ENCODE measurements around the gene MAP3K3. TPM values are rescaled to one million over a fixed set of nuclear protein-coding genes. Genes with fewer than 3 reads are reported as not detected.

MAP3K3 gene
- total RNA-seq, 2 donors from 2014 or later = 44.0 to 72.0 TPM

GRCh38 chr17:63601439-63602371 is 20.5 kb upstream of the MAP3K3 start:
- Histone ChIP-seq H3K36me3 (peaks cover 0 to 7% of the 10 kb centered on the region in 2 donors), H3K4me1 (replicated peaks) (no peaks in the 10 kb centered on the region), H3K4me3 (peak overlapping the region; percentile 64 to 91), H3K27me3 (replicated peaks; ENCODE audit: insufficient read depth) (no peaks in the 10 kb centered on the region), H3K27ac (peak overlapping the region; percentile 75 to 83), H3K9me3 (no peaks in the 10 kb centered on the region)
- intact Hi-C loops (cut with DNase I) = no loop called here
- DNase-seq (ENCODE audit: low spot score) = no peak
- 51% methylated on average over 9 of the region's 9 CpGs for WGBS
- TF ChIP-seq POLR2AphosphoS5 (IDR thresholded peaks at IDR 0.05) = no peak
- no peak for TF ChIP-seq CTCF (IDR thresholded peaks at IDR 0.05)
- no peak for TF ChIP-seq POLR2A (IDR thresholded peaks at IDR 0.05)

GRCh38 chr17:63609816-63610573 is 12.2 kb upstream of the MAP3K3 start:
- no peak overlapping the region for H3K4me3 ChIP-seq
- no peaks in the 10 kb centered on the region for H3K27me3 ChIP-seq (replicated peaks; ENCODE audit: insufficient read depth)
- H3K9me3 ChIP-seq = no peaks in the 10 kb centered on the region
- H3K27ac ChIP-seq = no peak overlapping the region
- 79% methylated on average over 6 of the region's 6 CpGs for WGBS
- TF ChIP-seq CTCF (IDR thresholded peaks at IDR 0.05) = no peak
- no peaks in the 10 kb centered on the region for H3K4me1 ChIP-seq (replicated peaks)
- H3K36me3 ChIP-seq = peaks cover 0 to 7% of the 10 kb centered on the region in 2 donors
- DNase-seq (ENCODE audit: low spot score) = no peak
- intact Hi-C loops (cut with DNase I) = loop anchor here (5.0 kb wide), 1 partner anchor 183 kb away; no protein-coding TSS in a partner anchor

- intact Hi-C loops (cut with DNase I) = loop anchor here (5.0 kb wide), 1 partner anchor 184 kb away; no protein-coding TSS in a partner anchor
- no peak overlapping the region for H3K27ac ChIP-seq
- H3K4me3 ChIP-seq = no peak overlapping the region
- H3K36me3 ChIP-seq = peaks cover 0 to 7% of the 10 kb centered on the region in 2 donors
- H3K4me1 ChIP-seq (replicated peaks) = no peaks in the 10 kb centered on the region
- no peaks in the 10 kb centered on the region for H3K27me3 ChIP-seq (replicated peaks; ENCODE audit: insufficient read depth)
- no peak for TF ChIP-seq CTCF (IDR thresholded peaks at IDR 0.05)
- no peak for TF ChIP-seq POLR2AphosphoS5 (IDR thresholded peaks at IDR 0.05)
- TF ChIP-seq POLR2A (IDR thresholded peaks at IDR 0.05) = no peak
- DNase-seq (ENCODE audit: low spot score) = no peak
- no peaks in the 10 kb centered on the region for H3K9me3 ChIP-seq
- 94% methylated on average over 10 of the region's 10 CpGs for WGBS
Measured at GRCh38 chr17:63610854-63611253, 11.4 kb upstream of the MAP3K3 start.

- no peaks in the 10 kb centered on the region for H3K27me3 ChIP-seq (replicated peaks; ENCODE audit: insufficient read depth)
- no peaks in the 10 kb centered on the region for H3K9me3 ChIP-seq
- 79% methylated on average over 3 of the region's 3 CpGs for WGBS
- no peak overlapping the region for H3K27ac ChIP-seq
- peaks cover 0 to 3% of the 10 kb centered on the region in 2 donors for H3K36me3 ChIP-seq
- TF ChIP-seq POLR2AphosphoS5 (IDR thresholded peaks at IDR 0.05) = no peak
- TF ChIP-seq POLR2A (IDR thresholded peaks at IDR 0.05) = no peak
- no peak for TF ChIP-seq CTCF (IDR thresholded peaks at IDR 0.05)
- intact Hi-C loops (cut with DNase I) = loop anchor here (5.0 kb wide), 1 partner anchor 184 kb away; no protein-coding TSS in a partner anchor
- H3K4me3 ChIP-seq = no peak overlapping the region
- no peak for DNase-seq (ENCODE audit: low spot score)
- no peaks in the 10 kb centered on the region for H3K4me1 ChIP-seq (replicated peaks)
Measured at GRCh38 chr17:63611354-63611753, 10.9 kb upstream of the MAP3K3 start.
